ENCODE data around the gene TBC1D4. TPM values are rescaled to one million over a fixed set of nuclear protein-coding genes. Genes with fewer than 3 reads are reported as not detected.
"Not testable (repeated sequence)": the region's sequence is repeated elsewhere in the genome, so short reads cannot be mapped to it uniquely, and the experiment has no call there.

TBC1D4 gene
- polyA plus RNA-seq, 1 of the 3 experiments (the other 2 are of a cell fraction): 8.8 TPM

- ChIA-PET CTCF (no interaction called here), POLR2A (no interaction called here)
- no peaks in the 10 kb centered on the region for H3K9me2 ChIP-seq
- WGBS (ENCODE audit: low lambda C conversion rate): 95% methylated on average over 3 of the region's 3 CpGs
- H3K27me3 ChIP-seq (ENCODE audit: insufficient read depth): no peaks in the 10 kb centered on the region
- H3K79me2 ChIP-seq (ENCODE audit: insufficient read depth): no peaks in the 10 kb centered on the region
- peaks cover 0 to 5% of the 10 kb centered on the region in 2 experiments; a peak in 1 of 4 replicates for H3K4me1 ChIP-seq (ENCODE audit: control insufficient read depth in 1 of 2, insufficient read depth in 2 of 2, low read depth in 1 of 2, low read length in 1 of 2)
- H3F3A ChIP-seq (replicated peaks; ENCODE audit: insufficient read depth): no peaks in the 10 kb centered on the region
- DNase-seq: no peak
- no peak overlapping the region for H3K9ac ChIP-seq
- no peak overlapping the region for H3K4me3 ChIP-seq (ENCODE audit: low read depth in 2 of 2, low read length in 1 of 2)
- no peak overlapping the region for H2AFZ ChIP-seq (ENCODE audit: low read depth)
- no peak overlapping the region for H3K27ac ChIP-seq (ENCODE audit: low read depth in 2 of 2, low read length in 1 of 2)
- no peaks in the 10 kb centered on the region for H3K9me3 ChIP-seq
- H3K4me2 ChIP-seq: no peak overlapping the region
- H4K20me1 ChIP-seq (ENCODE audit: insufficient read depth): no peaks in the 10 kb centered on the region
- TF ChIP-seq GABPA (IDR thresholded peaks at IDR 0.05; ENCODE audit: low read depth) (no peak), EP300 (IDR thresholded peaks at IDR 0.05; ENCODE audit: borderline replicate concordance in 1 of 2, low read depth in 1 of 2, low read length in 1 of 2) (no peak), RCOR1 (IDR thresholded peaks at IDR 0.05; ENCODE audit: low read length) (no peak), USF2 (IDR thresholded peaks at IDR 0.05; ENCODE audit: borderline replicate concordance, low read depth, low read length) (no peak), SIN3A (IDR thresholded peaks at IDR 0.05; ENCODE audit: borderline replicate concordance, low read depth, low read length) (no peak), SMC3 (IDR thresholded peaks at IDR 0.05; ENCODE audit: low read depth, low read length) (no peak), MXI1 (IDR thresholded peaks at IDR 0.05; ENCODE audit: low read depth, low read length) (no peak), NFIC (IDR thresholded peaks at IDR 0.05; ENCODE audit: borderline replicate concordance) (no peak), TAF1 (IDR thresholded peaks at IDR 0.05; ENCODE audit: borderline replicate concordance, low read depth, low read length) (no peak), TCF12 (IDR thresholded peaks at IDR 0.05) (no peak), FOXM1 (IDR thresholded peaks at IDR 0.05; ENCODE audit: low read depth) (no peak), YY1 (IDR thresholded peaks at IDR 0.05; ENCODE audit: low read depth) (no peak), FOXJ3 (CRISPR knock-in tag; IDR thresholded peaks at IDR 0.05) (no peak), CHD2 (IDR thresholded peaks at IDR 0.05; ENCODE audit: low read length, partially characterized antibody) (no peak), IRF3 (IDR thresholded peaks at IDR 0.05; ENCODE audit: low read depth, low read length) (no peak), PBX3 (IDR thresholded peaks at IDR 0.05) (no peak)
- TF ChIP-seq, protein P1, sequence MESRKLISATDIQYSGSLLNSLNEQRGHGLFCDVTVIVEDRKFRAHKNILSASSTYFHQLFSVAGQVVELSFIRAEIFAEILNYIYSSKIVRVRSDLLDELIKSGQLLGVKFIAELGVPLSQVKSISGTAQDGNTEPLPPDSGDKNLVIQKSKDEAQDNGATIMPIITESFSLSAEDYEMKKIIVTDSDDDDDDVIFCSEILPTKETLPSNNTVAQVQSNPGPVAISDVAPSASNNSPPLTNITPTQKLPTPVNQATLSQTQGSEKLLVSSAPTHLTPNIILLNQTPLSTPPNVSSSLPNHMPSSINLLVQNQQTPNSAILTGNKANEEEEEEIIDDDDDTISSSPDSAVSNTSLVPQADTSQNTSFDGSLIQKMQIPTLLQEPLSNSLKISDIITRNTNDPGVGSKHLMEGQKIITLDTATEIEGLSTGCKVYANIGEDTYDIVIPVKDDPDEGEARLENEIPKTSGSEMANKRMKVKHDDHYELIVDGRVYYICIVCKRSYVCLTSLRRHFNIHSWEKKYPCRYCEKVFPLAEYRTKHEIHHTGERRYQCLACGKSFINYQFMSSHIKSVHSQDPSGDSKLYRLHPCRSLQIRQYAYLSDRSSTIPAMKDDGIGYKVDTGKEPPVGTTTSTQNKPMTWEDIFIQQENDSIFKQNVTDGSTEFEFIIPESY (IDR thresholded peaks at IDR 0.05; ENCODE audit: borderline replicate concordance, low read depth): no peak
- H3K36me3 ChIP-seq (replicated peaks in 1 of 2; ENCODE audit: control insufficient read depth in 1 of 2, insufficient read depth in 2 of 2, low read length in 1 of 2): peaks cover 2 to 12% of the 10 kb centered on the region in 2 experiments
Observed at GRCh38 chr13:75352641-75353327, 129.2 kb downstream of the TBC1D4 start.

DNA sequence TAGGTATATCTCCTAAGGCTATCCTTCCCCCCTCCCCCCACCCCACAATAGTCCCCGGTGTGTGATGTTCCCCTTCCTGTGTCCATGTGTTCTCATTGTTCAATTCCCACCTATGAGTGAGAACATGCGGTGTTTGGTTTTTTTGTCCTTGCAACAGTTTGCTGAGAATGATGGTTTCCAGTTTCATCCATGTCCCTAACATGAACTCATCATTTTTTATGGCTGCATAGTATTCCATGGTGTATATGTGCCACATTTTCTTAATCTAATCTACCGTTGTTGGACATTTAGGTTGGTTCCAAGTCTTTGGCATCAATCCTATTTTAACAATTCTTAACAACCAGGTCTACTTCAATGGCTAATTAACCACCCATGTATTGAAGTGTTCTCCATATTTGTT is 130.4 kb downstream of the TBC1D4 start:
- CTCF ChIA-PET; H4K20me1 ChIP-seq (ENCODE audit: insufficient read depth); H3K27me3 ChIP-seq (ENCODE audit: insufficient read depth); H3K9ac ChIP-seq; H3K27ac ChIP-seq (ENCODE audit: low read depth in 2 of 2, low read length in 1 of 2); POLR2A ChIA-PET; H3F3A ChIP-seq (replicated peaks; ENCODE audit: insufficient read depth); H3K79me2 ChIP-seq (ENCODE audit: insufficient read depth); H3K9me2 ChIP-seq; DNase-seq; H3K9me3 ChIP-seq; H3K4me1 ChIP-seq (ENCODE audit: control insufficient read depth in 1 of 2, insufficient read depth in 2 of 2, low read depth in 1 of 2, low read length in 1 of 2); H2AFZ ChIP-seq (ENCODE audit: low read depth); H3K4me2 ChIP-seq; H3K4me3 ChIP-seq (ENCODE audit: low read depth in 2 of 2, low read length in 1 of 2): not testable (repeated sequence)
- peaks cover 2 to 22% of the 10 kb centered on the region in 2 experiments for H3K36me3 ChIP-seq (replicated peaks in 1 of 2; ENCODE audit: control insufficient read depth in 1 of 2, insufficient read depth in 2 of 2, low read length in 1 of 2)
- WGBS (ENCODE audit: low lambda C conversion rate): 93% methylated on average over 3 of the region's 3 CpGs

Data from SK-N-SH (cell line).